MV-4-11 (cell line): ENCODE data around the gene KLHDC7B.

Source experiments
- DNase-seq: peaks from one replicate; lab custom pipeline; 2025; lab: John Stamatoyannopoulos, UW

The KLHDC7B gene

GRCh38 chr22:50548040-50548920, 2.6 kb downstream of the KLHDC7B start:
- no peak for DNase-seq

- no peak for DNase-seq
Measured at GRCh38 chr22:50548921-50549790, 3.5 kb downstream of the KLHDC7B start.

GRCh38 chr22:50550395-50550794, 4.7 kb downstream of the KLHDC7B start:
- no peak for DNase-seq

- no peak for DNase-seq
Measured at GRCh38 chr22:50551160-50551752, 5.6 kb downstream of the KLHDC7B start.

- DNase-seq = no peak
Measured at GRCh38 chr22:50553310-50553709, 7.6 kb downstream of the KLHDC7B start.

GRCh38 chr22:50556703-50557102, 11.0 kb downstream of the KLHDC7B start:
- no peak for DNase-seq

GRCh38 chr22:50560034-50560433, 14.3 kb downstream of the KLHDC7B start:
- no peak for DNase-seq

GRCh38 chr22:50561401-50562358, 16.0 kb downstream of the KLHDC7B start:
- DNase-seq = no peak

GRCh38 chr22:50562523-50563412, 17.1 kb downstream of the KLHDC7B start, which contains the start of gene SYCE3:
TSS of gene SYCE3 (minus strand) at chr22:50562919. CDS start at chr22:50556405, 6,514 bp downstream.
- peak; percentile 90 for DNase-seq

- DNase-seq = no peak
Measured at GRCh38 chr22:50563413-50564160, 17.9 kb downstream of the KLHDC7B start.

GRCh38 chr22:50564289-50564688, 18.6 kb downstream of the KLHDC7B start:
- no peak for DNase-seq

GRCh38 chr22:50567721-50568252, 22.1 kb downstream of the KLHDC7B start:
- DNase-seq = no peak

GRCh38 chr22:50568626-50569025, 22.9 kb downstream of the KLHDC7B start:
- no peak for DNase-seq

- DNase-seq = no peak
Measured at GRCh38 chr22:50569041-50569459, 23.4 kb downstream of the KLHDC7B start.

- no peak for DNase-seq
Measured at GRCh38 chr22:50569896-50570535, 24.3 kb downstream of the KLHDC7B start.

GRCh38 chr22:50570861-50571260, 25.2 kb downstream of the KLHDC7B start:
- no peak for DNase-seq

- no peak for DNase-seq
Measured at GRCh38 chr22:50571264-50572175, 25.8 kb downstream of the KLHDC7B start.

- DNase-seq = no peak
Measured at GRCh38 chr22:50572965-50573364, 27.3 kb downstream of the KLHDC7B start.
